Heart left ventricle (tissue), 16 donors: ENCODE measurements around the gene AGT. TPM values are rescaled to one million over a fixed set of nuclear protein-coding genes. Genes with fewer than 3 reads are reported as not detected.

Experiments used
- ATAC-seq, 4 donors: fragments of 200-7000 bp; cut with Tn5 transposase; one replicate each; pipeline ENCODE4 v1.9.1; 2020 to 2022; ENCODE audit warnings: moderate library complexity in 4 of 4, mild to moderate bottlenecking in 3 of 4, moderate number of reproducible peaks in 1 of 4
- DNase-seq, 5 donors: peaks; one replicate each; pipeline ENCODE4 v3.0.0-alpha.2; 2020
- H3K27ac ChIP-seq, 12 donors: fragments of 200-600 bp; sonication (generic) in 4 of 12; one replicate each; pipeline versions ENCODE4 v1.5.0 to v1.8.0; 2016 to 2022; ENCODE audit warnings: mild to moderate bottlenecking in 2 of 12
- H3K27me3 ChIP-seq, 9 donors: fragments of 200-600 bp; sonication (generic) in 2 of 9; one replicate each; pipeline versions ENCODE4 v1.5.1 to v1.8.0; 2016 to 2022; ENCODE audit warnings: mild to moderate bottlenecking in 3 of 9
- H3K36me3 ChIP-seq, 9 donors: fragments of 200-600 bp; sonication (generic) in 2 of 9; one replicate each; pipeline versions ENCODE4 v1.5.0 to v1.8.0; 2018 to 2022; ENCODE audit warnings: mild to moderate bottlenecking in 2 of 9
- H3K4me1 ChIP-seq, 12 donors: fragments of 200-600 bp; sonication (generic) in 4 of 12; one replicate each; pipeline versions ENCODE4 v1.5.0 to v1.8.0; 2016 to 2022; ENCODE audit warnings: mild to moderate bottlenecking in 3 of 12
- H3K4me3 ChIP-seq, 12 donors: fragments of 200-600 bp; sonication (generic) in 4 of 12; one replicate each; pipeline versions ENCODE4 v1.5.0 to v1.8.0; 2017 to 2022; ENCODE audit warnings: mild to moderate bottlenecking in 9 of 12, moderate library complexity in 4 of 12
- H3K9me3 ChIP-seq, 12 donors: fragments of 200-600 bp; sonication (generic) in 4 of 12; one replicate each; pipeline versions ENCODE4 v1.5.0 to v1.8.0; 2016 to 2022; ENCODE audit warnings: mild to moderate bottlenecking in 1 of 12
- POLR2A ChIP-seq, 2 donors: fragments of 450-650 bp; IDR thresholded peaks; one replicate each; pipeline ENCODE4 v1.6.1; 2017; ENCODE audit warnings: antibody characterized with exemption in 2 of 2, mild to moderate bottlenecking in 2 of 2, moderate library complexity in 2 of 2
- WGBS, 4 donors: extraction: QIAGEN DNeasy Blood & Tissue Kit in 2 of 4; methylation state at CpG; one replicate each; pipeline versions ENCODE4 v1.1.5 to v1.1.7; 2013 to 2018; 5-methylcytosine and 5-hydroxymethylcytosine counted together
- intact Hi-C, 10 donors: fragments of 100-400 bp; cut with DNase I; formaldehyde crosslinking; loops; one replicate each; pipeline versions ENCODE4 v1.11.1 to v1.14.2; 2022
- polyA plus RNA-seq, 2 donors: library from polyadenylated mRNA; stranded (reverse); fragments of 200-250 nt; gene quantifications; one replicate each; pipeline ENCODE4 v1.2.3, GENCODE V29; 2013
- total RNA-seq, 9 donors: library from RNA; depleted of rRNA in 2 of 9; stranded (reverse); fragments of >200 nt in 2 of 9; fragmentation: NEBNext Ultra II Directional in 3 of 9; extraction: Animal tissue kit (Norgen Biotek cat#: 25700) in 3 of 9; gene quantifications; one replicate each; pipeline versions ENCODE4 v1.1.0 to v1.2.4, GENCODE V29; 2016 to 2023
- TF ChIP-seq, protein P1 (sequence below), 12 donors: fragments of 200-600 bp; sonication (generic) in 4 of 12; IDR thresholded peaks; one replicate each; pipeline versions ENCODE4 v1.5.0 to v1.8.0; 2018 to 2022; ENCODE audit warnings: antibody characterized with exemption in 12 of 12, mild to moderate bottlenecking in 5 of 12
- donor health status: ischemic (EF 13 %, LVEDD 7.1; RV severe dilation, severe dysfunction).
- donor health status: healthy with polysubstance abuse.
- donor health status: DM: no; HTN: yes; CAD: no.
- donor health status: DM: no; HTN: no; CAD: no.
- donor health status: ischemic (EF 25% LVEDD 6.9; RV normal size, moderate dysfunction).
- donor health status: ischemic (EF 25% LVEDD 5.7; RV mildly dilated, moderate dysfunction).
- donor health status: healthy.
- donor health status: DM: yes; HTN: yes; CAD: no.
- donor health status: ischemic (EF 35%, LVEDD 5.7; RV mildly dilated, moderate dysfunction).
- donor health status: nonischemic (EF 11% LVEDD 7.7; RV severe dilation, severe dysfunction).
- donor health status: DM: yes; HTN: yes; CAD: no.
- donor health status: PGD.
- donor health status: ischemic (EF 29% LVEDD 5.4; RV normal size, mild dysfunction).
- donor health status: nonischemic (EF 23%, LVEDD 6.1; RV moderate dilation, normal function).

AGT gene
- total and polyA plus RNA-seq, 11 donors: 37.1 to 182 (median 69.8) TPM

- no peaks in the 10 kb centered on the region for H3K27me3 ChIP-seq
- no peaks in the 10 kb centered on the region for H3K9me3 ChIP-seq
- TF ChIP-seq, protein P1, sequence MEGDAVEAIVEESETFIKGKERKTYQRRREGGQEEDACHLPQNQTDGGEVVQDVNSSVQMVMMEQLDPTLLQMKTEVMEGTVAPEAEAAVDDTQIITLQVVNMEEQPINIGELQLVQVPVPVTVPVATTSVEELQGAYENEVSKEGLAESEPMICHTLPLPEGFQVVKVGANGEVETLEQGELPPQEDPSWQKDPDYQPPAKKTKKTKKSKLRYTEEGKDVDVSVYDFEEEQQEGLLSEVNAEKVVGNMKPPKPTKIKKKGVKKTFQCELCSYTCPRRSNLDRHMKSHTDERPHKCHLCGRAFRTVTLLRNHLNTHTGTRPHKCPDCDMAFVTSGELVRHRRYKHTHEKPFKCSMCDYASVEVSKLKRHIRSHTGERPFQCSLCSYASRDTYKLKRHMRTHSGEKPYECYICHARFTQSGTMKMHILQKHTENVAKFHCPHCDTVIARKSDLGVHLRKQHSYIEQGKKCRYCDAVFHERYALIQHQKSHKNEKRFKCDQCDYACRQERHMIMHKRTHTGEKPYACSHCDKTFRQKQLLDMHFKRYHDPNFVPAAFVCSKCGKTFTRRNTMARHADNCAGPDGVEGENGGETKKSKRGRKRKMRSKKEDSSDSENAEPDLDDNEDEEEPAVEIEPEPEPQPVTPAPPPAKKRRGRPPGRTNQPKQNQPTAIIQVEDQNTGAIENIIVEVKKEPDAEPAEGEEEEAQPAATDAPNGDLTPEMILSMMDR (IDR thresholded peaks at IDR 0.05): no peak
- TF ChIP-seq POLR2A (IDR thresholded peaks at IDR 0.05): no peak
- ATAC-seq (peak in 2 of 4 donors; percentile 30 to 45), DNase-seq (no peak)
- intact Hi-C loops: loop anchor here in 1 of 10 donors (5.0 kb wide), 2 partner anchors 41 to 89 kb away; partner anchors contain the start of gene COG2
- peaks cover 5 to 93% (median 83%) of the 10 kb centered on the region in 9 donors for H3K36me3 ChIP-seq
- 55 to 67% (median 61%) methylated on average over 9 of the region's 9 CpGs for WGBS, 4 donors
- no peak overlapping the region for H3K4me3 ChIP-seq
- H3K4me1 ChIP-seq: peaks cover 0 to 23% (median 12%) of the 10 kb centered on the region in 12 donors
- peak overlapping the region in 4 of 12 donors; percentile 2 to 28 (median 8) for H3K27ac ChIP-seq
Measured at GRCh38 chr1:230682882-230683610, 30.9 kb downstream of the AGT start.

DNA sequence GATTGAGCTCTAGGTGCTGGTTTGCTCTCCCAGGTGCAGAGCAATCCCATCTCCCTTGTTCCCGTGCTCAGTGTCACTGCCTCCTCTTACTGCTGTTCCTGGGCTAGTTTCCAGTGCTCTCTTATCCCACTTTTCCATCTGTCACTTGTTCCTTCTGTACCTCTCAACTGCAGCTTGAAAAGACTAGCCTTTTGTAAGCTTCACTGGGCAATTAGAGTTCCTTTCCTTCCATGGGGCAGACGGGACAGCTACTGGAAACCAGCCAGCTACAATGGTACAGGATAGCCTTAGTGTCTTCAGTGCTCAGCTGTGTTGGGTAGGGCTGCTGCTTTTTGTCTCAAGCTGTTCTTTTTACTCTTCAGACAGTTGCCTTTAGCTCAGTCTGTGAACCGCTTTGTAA is 31.6 kb downstream of the AGT start:
- ATAC-seq: peak; percentile 74 to 85 (median 78)
- Histone ChIP-seq H3K27me3 (no peaks in the 10 kb centered on the region), H3K9me3 (no peaks in the 10 kb centered on the region), H3K4me3 (no peak overlapping the region), H3K27ac (peak overlapping the region in 3 of 12 donors; percentile 2 to 28 (median 13)), H3K4me1 (peaks cover 0 to 23% (median 12%) of the 10 kb centered on the region in 12 donors), H3K36me3 (peaks cover 5 to 93% (median 83%) of the 10 kb centered on the region in 9 donors)
- intact Hi-C loops: loop anchor here in 1 of 10 donors (5.0 kb wide), 2 partner anchors 40 to 90 kb away; partner anchors contain the start of gene COG2
- DNase-seq: peak in 2 of 5 donors; percentile 24 to 53
- TF ChIP-seq POLR2A (IDR thresholded peaks at IDR 0.05): no peak
- TF ChIP-seq, protein P1 (IDR thresholded peaks at IDR 0.05): no peak
- 19 to 34% (median 26%) methylated on average over 3 of the region's 3 CpGs for WGBS, 4 donors

DNA sequence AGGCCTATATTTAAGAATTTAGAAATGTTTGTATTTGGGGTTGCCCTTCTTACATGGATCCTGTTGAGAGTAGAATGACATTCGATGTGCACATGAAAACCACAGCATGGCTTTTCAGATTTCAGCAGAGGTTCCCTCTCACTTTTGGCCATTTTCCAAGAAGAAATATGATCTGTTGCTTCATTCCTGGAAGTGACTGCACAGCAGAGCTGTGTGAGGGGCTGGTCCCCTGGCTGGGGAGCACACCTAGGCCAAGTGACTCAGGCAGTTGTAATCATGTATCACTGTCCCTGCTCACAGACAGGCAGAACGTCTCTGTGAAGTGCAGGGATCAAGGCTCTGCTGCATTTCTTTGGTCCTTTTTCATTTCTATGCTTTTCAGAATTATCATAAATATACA is 32.3 kb downstream of the AGT start:
- no peaks in the 10 kb centered on the region for H3K27me3 ChIP-seq
- intact Hi-C loops: loop anchor here in 1 of 10 donors (5.0 kb wide), 2 partner anchors 39 to 91 kb away; partner anchors contain the start of gene COG2
- H3K4me3 ChIP-seq: no peak overlapping the region
- DNase-seq: no peak
- H3K36me3 ChIP-seq: peaks cover 2 to 93% (median 83%) of the 10 kb centered on the region in 9 donors
- peak overlapping the region in 1 of 12 donors; percentile 0 for H3K27ac ChIP-seq
- H3K4me1 ChIP-seq: peaks cover 0 to 23% (median 12%) of the 10 kb centered on the region in 12 donors
- no peaks in the 10 kb centered on the region for H3K9me3 ChIP-seq
- peak in 2 of 4 donors; percentile 73 to 78 for ATAC-seq
- 14 to 32% (median 19%) methylated on average over 2 of the region's 2 CpGs for WGBS, 4 donors
- no peak for TF ChIP-seq POLR2A (IDR thresholded peaks at IDR 0.05)
- TF ChIP-seq, protein P1 (IDR thresholded peaks at IDR 0.05): no peak

- intact Hi-C loops: loop anchor here in 1 of 10 donors (5.0 kb wide), 2 partner anchors 38 to 92 kb away; partner anchors contain the start of gene COG2
- Histone ChIP-seq H3K27ac (no peak overlapping the region), H3K4me1 (peaks cover 0 to 23% (median 12%) of the 10 kb centered on the region in 12 donors), H3K36me3 (peaks cover 0 to 93% (median 83%) of the 10 kb centered on the region in 9 donors), H3K4me3 (no peak overlapping the region), H3K27me3 (no peaks in the 10 kb centered on the region), H3K9me3 (no peaks in the 10 kb centered on the region)
- ATAC-seq (no peak), DNase-seq (no peak)
- WGBS, 4 donors: 54 to 70% (median 62%) methylated on average over 4 of the region's 4 CpGs
- TF ChIP-seq, protein P1 (IDR thresholded peaks at IDR 0.05): no peak
- TF ChIP-seq POLR2A (IDR thresholded peaks at IDR 0.05): no peak
Measured at GRCh38 chr1:230680300-230681025, 33.5 kb downstream of the AGT start.
